HCT116 (cell line): ENCODE measurements around the gene XYLT2. TPM values are rescaled to one million over a fixed set of nuclear protein-coding genes. Genes with fewer than 3 reads are reported as not detected.

Source experiments
- ATAC-seq: fragments of 200-7000 bp; cut with Tn5 transposase; 2 replicates; pipeline ENCODE4 v1.9.1; 2020; ENCODE audit warnings: mild to moderate bottlenecking, moderate library complexity
- BruUV-seq: library from RNA; stranded (reverse); fragments of 400-500 nt; replicated peaks from 2 replicates; lab custom pipeline; 2021; lab: Mats Ljungman, UMichigan
- CTCF ChIA-PET: fragments of 300-600 bp; sonication (Branson Sonifier 250); formaldehyde crosslinking; loops from one replicate; lab custom pipeline; 2021; ENCODE audit warnings: antibody characterized with exemption; lab: Charles Lee
- POLR2A ChIA-PET: fragments of 300-600, 350-600 bp; sonication (Branson Sonifier 250); formaldehyde crosslinking; loops from one replicate; lab custom pipeline; 2021; ENCODE audit warnings: antibody characterized with exemption; lab: Charles Lee
- RAD21 ChIA-PET, 2 experiments: fragments of 300-600 bp; sonication (Branson Sonifier 250); formaldehyde crosslinking; loops; one replicate each; lab custom pipeline; 2023; ENCODE audit warnings: low total read pairs in 2 of 2; ENCODE audit not compliant: uncharacterized antibody in 2 of 2, unreplicated experiment in 2 of 2, low non-redundant PET in 1 of 2; lab: Charles Lee
- DNase-seq: peaks from one replicate; pipeline ENCODE4 v3.0.0-alpha.2; 2010; ENCODE audit warnings: low read depth, low spot score
- H2AFZ ChIP-seq: fragments of 200-600 bp; shearing (Covaris generic), sonication (generic); 2 replicates; pipeline ENCODE4 v1.6.1; 2017; ENCODE audit warnings: low read depth, mixed run types, mixed read lengths, antibody characterized with exemption, low read length; ENCODE audit not compliant: poor library complexity, severe bottlenecking
- H3K27ac ChIP-seq: 2 replicates; pipeline ENCODE4 v1.5.1; 2012; ENCODE audit warnings: low read depth, low read length
- H3K27me3 ChIP-seq: fragments of 200-600 bp; sonication (generic); 2 replicates; pipeline ENCODE4 v1.6.1; 2016; ENCODE audit warnings: mixed run types, low read length, mixed read lengths; ENCODE audit not compliant: insufficient read depth
- H3K36me3 ChIP-seq, 2 experiments: fragments of 200-500 bp in 1 of 2; fragments of 200-600 bp in 1 of 2; sonication (Bioruptor generic) in 1 of 2; sonication (generic) in 1 of 2; 2 replicates each; pipeline versions ENCODE4 v1.5.1 to v1.6.1; 2014 to 2016; ENCODE audit warnings: low read length in 2 of 2, inconsistent platforms in 1 of 2, mixed read lengths in 1 of 2, mixed run types in 1 of 2; ENCODE audit not compliant: insufficient read depth in 2 of 2, control insufficient read depth in 1 of 2
- H3K4me1 ChIP-seq, 2 experiments: fragments of 200-600 bp in 1 of 2; sonication (generic) in 1 of 2; 2 replicates each; pipeline versions ENCODE4 v1.5.1 to v1.6.1; 2012 to 2017; ENCODE audit warnings: low read length in 2 of 2, inconsistent platforms in 1 of 2, mild to moderate bottlenecking in 1 of 2, mixed read lengths in 1 of 2, mixed run types in 1 of 2, moderate library complexity in 1 of 2; ENCODE audit not compliant: insufficient read depth in 2 of 2, control insufficient read depth in 1 of 2
- H3K4me2 ChIP-seq: fragments of 200-600 bp; sonication (generic); 2 replicates; pipeline ENCODE4 v1.6.1; 2017; ENCODE audit warnings: mixed run types, low read length, mixed read lengths
- H3K4me3 ChIP-seq, 2 experiments: fragments of 200-600 bp in 1 of 2; sonication (generic) in 1 of 2; replicated peaks in 1 of 2; 2 replicates each; pipeline ENCODE4 v1.5.1; 2011 to 2016; ENCODE audit warnings: low read length in 2 of 2, control low read depth in 1 of 2, low read depth in 1 of 2, mild to moderate bottlenecking in 1 of 2, mixed read lengths in 1 of 2, mixed run types in 1 of 2
- H3K79me2 ChIP-seq: fragments of 200-600 bp; sonication (generic); 2 replicates; pipeline ENCODE4 v1.6.1; 2017; ENCODE audit warnings: mild to moderate bottlenecking, mixed run types, low read length, moderate library complexity, mixed read lengths; ENCODE audit not compliant: insufficient read depth
- H3K9ac ChIP-seq: fragments of 200-600 bp; sonication (generic); 2 replicates; pipeline ENCODE4 v1.6.1; 2016; ENCODE audit warnings: low read length, mixed read lengths
- H3K9me2 ChIP-seq: fragments of 200-600 bp; sonication (generic), shearing (Covaris generic); 2 replicates; pipeline ENCODE4 v1.6.1; 2017; ENCODE audit warnings: mixed run types, mild to moderate bottlenecking, moderate library complexity; ENCODE audit not compliant: insufficient read depth
- H3K9me3 ChIP-seq, 2 experiments: fragments of 200-500 bp in 1 of 2; fragments of 200-600 bp in 1 of 2; sonication (Bioruptor generic) in 1 of 2; sonication (generic) in 1 of 2; 2 replicates each; pipeline ENCODE4 v1.6.1; 2014 to 2017; ENCODE audit warnings: low read length in 2 of 2, mixed read lengths in 2 of 2, inconsistent platforms in 1 of 2, low read depth in 1 of 2, mild to moderate bottlenecking in 1 of 2, mixed run types in 1 of 2, moderate library complexity in 1 of 2; ENCODE audit not compliant: control insufficient read depth in 1 of 2, insufficient read depth in 1 of 2
- H4K20me1 ChIP-seq: fragments of 200-600 bp; sonication (generic), shearing (Covaris generic); 2 replicates; pipeline ENCODE4 v1.6.1; 2017; ENCODE audit warnings: mixed run types, mild to moderate bottlenecking, moderate library complexity; ENCODE audit not compliant: insufficient read depth
- CBX3 ChIP-seq: IDR thresholded peaks from 2 replicates; pipeline ENCODE4 v1.6.1; 2012; ENCODE audit warnings: low read depth
- CEBPB ChIP-seq: IDR thresholded peaks from 2 replicates; pipeline ENCODE4 v1.6.1; 2012; ENCODE audit warnings: low read depth
- ELF1 ChIP-seq: IDR thresholded peaks from 2 replicates; pipeline ENCODE4 v1.6.1; 2012; ENCODE audit warnings: low read depth, borderline replicate concordance
- EZH2 ChIP-seq: fragments of 200-600 bp; sonication (generic); IDR thresholded peaks from 2 replicates; pipeline ENCODE4 v1.6.1; 2017; ENCODE audit warnings: antibody characterized with exemption, mixed run types
- FOSL1 ChIP-seq: IDR thresholded peaks from 2 replicates; pipeline ENCODE4 v1.6.1; 2012; ENCODE audit warnings: low read depth
- POLR2A ChIP-seq: IDR thresholded peaks from 2 replicates; pipeline ENCODE4 v1.7.0; 2011; ENCODE audit warnings: borderline replicate concordance; ENCODE audit not compliant: insufficient read depth, insufficient read length; ENCODE audit errors: extremely low read depth
- POLR2AphosphoS5 ChIP-seq: IDR thresholded peaks from 2 replicates; pipeline ENCODE4 v1.6.1; 2011; ENCODE audit warnings: mild to moderate bottlenecking, low read depth, low read length, moderate library complexity
- RAD21 ChIP-seq: IDR thresholded peaks from 2 replicates; pipeline ENCODE4 v1.6.1; 2012; ENCODE audit warnings: low read depth, mild to moderate bottlenecking
- SIN3A ChIP-seq: IDR thresholded peaks from 2 replicates; pipeline ENCODE4 v1.6.1; 2012; ENCODE audit warnings: low read depth
- SRF ChIP-seq: IDR thresholded peaks from 2 replicates; pipeline ENCODE4 v1.6.1; 2012; ENCODE audit warnings: low read depth
- TCF7L2 ChIP-seq: IDR thresholded peaks from 2 replicates; pipeline ENCODE4 v1.7.0; 2011; ENCODE audit warnings: borderline replicate concordance, inconsistent platforms; ENCODE audit not compliant: insufficient read depth, insufficient read length; ENCODE audit errors: extremely low read depth
- YY1 ChIP-seq: IDR thresholded peaks from 2 replicates; pipeline ENCODE4 v1.6.1; 2011; ENCODE audit warnings: low read length, low read depth, moderate library complexity, mild to moderate bottlenecking; ENCODE audit not compliant: insufficient replicate concordance; ENCODE audit errors: extremely low read depth
- ZNF274 ChIP-seq: fragments of 200-500 bp; sonication (Bioruptor generic); IDR thresholded peaks from 2 replicates; pipeline ENCODE4 v1.6.1; 2014; ENCODE audit warnings: mild to moderate bottlenecking, low read depth, low read length, inconsistent platforms
- intact Hi-C: fragments of 100-400 bp; cut with micrococcal nuclease; formaldehyde crosslinking; loops from 2 replicates; pipeline ENCODE4 v1.10.0; 2022
- total RNA-seq: library from RNA; stranded (reverse); gene quantifications from one replicate; pipeline ENCODE4 v1.2.1, GENCODE V29; 2021; ENCODE audit not compliant: unreplicated experiment
- TF ChIP-seq, protein P1 (sequence below): IDR thresholded peaks from 2 replicates; pipeline ENCODE4 v1.6.1; 2012; ENCODE audit warnings: low read depth
- TF ChIP-seq, protein P2 (sequence below): IDR thresholded peaks from 2 replicates; pipeline ENCODE4 v1.6.1; 2011; ENCODE audit warnings: mild to moderate bottlenecking, low read length, moderate library complexity; ENCODE audit not compliant: insufficient replicate concordance; ENCODE audit errors: extremely low read depth
- TF ChIP-seq, protein P3 (sequence below): IDR thresholded peaks from 2 replicates; pipeline ENCODE4 v1.6.1; 2012
- TF ChIP-seq, protein P4 (sequence below): IDR thresholded peaks from 2 replicates; pipeline ENCODE4 v1.6.1; 2012
- TF ChIP-seq, protein P5 (sequence below), 3 experiments: fragments of 200-600 bp in 1 of 3; sonication (generic) in 1 of 3; IDR thresholded peaks in 2 of 3; conservative IDR thresholded peaks in 1 of 3; 2 replicates each; pipeline ENCODE4 v1.5.1; 2012 to 2017; ENCODE audit warnings: low read depth in 2 of 3, low read length in 2 of 3, antibody characterized with exemption in 1 of 3, borderline replicate concordance in 1 of 3, control low read depth in 1 of 3, mild to moderate bottlenecking in 1 of 3, mixed read lengths in 1 of 3, mixed run types in 1 of 3, moderate library complexity in 1 of 3; ENCODE audit not compliant: insufficient read depth in 1 of 3

XYLT2 gene
- total RNA-seq, 1 experiment from 2014 or later = 37.5 TPM

DNA sequence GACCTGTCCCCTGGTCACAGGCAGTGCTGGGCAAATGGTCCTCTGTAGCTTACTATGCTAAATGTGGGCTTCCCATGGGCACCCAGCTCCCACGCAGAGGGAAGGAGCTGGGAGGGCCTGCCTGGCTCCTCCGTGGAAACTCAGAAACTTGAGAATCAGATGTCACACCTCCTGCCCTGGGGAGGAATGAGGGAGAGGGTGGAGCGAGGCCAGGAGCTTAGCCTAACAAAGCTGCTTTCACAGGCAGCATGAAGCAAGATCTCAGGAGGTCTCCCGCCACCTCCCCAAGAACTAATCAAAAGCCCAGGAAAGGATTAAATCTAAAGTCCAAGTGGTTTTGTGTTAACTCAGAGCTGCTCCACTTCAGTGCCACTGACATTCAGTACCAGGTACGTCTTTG, 33.6 kb upstream of the XYLT2 start:
- Histone ChIP-seq H3K27me3 (no peaks in the 10 kb centered on the region; the same call in 1 of the 2 replicates), H2AFZ (no peak overlapping the region), H4K20me1 (no peaks in the 10 kb centered on the region), H3K79me2 (no peaks in the 10 kb centered on the region), H3K4me3 (no peak overlapping the region), H3K9ac (no peak overlapping the region), H3K4me1 (no peaks in the 10 kb centered on the region), H3K36me3 (no peaks in the 10 kb centered on the region), H3K4me2 (no peak overlapping the region), H3K9me2 (no peaks in the 10 kb centered on the region), H3K27ac (no peak overlapping the region), H3K9me3 (no peaks in the 10 kb centered on the region)
- ChIA-PET CTCF (no interaction called here), POLR2A (no interaction called here), RAD21 (no interaction called here)
- TF ChIP-seq, protein P1, sequence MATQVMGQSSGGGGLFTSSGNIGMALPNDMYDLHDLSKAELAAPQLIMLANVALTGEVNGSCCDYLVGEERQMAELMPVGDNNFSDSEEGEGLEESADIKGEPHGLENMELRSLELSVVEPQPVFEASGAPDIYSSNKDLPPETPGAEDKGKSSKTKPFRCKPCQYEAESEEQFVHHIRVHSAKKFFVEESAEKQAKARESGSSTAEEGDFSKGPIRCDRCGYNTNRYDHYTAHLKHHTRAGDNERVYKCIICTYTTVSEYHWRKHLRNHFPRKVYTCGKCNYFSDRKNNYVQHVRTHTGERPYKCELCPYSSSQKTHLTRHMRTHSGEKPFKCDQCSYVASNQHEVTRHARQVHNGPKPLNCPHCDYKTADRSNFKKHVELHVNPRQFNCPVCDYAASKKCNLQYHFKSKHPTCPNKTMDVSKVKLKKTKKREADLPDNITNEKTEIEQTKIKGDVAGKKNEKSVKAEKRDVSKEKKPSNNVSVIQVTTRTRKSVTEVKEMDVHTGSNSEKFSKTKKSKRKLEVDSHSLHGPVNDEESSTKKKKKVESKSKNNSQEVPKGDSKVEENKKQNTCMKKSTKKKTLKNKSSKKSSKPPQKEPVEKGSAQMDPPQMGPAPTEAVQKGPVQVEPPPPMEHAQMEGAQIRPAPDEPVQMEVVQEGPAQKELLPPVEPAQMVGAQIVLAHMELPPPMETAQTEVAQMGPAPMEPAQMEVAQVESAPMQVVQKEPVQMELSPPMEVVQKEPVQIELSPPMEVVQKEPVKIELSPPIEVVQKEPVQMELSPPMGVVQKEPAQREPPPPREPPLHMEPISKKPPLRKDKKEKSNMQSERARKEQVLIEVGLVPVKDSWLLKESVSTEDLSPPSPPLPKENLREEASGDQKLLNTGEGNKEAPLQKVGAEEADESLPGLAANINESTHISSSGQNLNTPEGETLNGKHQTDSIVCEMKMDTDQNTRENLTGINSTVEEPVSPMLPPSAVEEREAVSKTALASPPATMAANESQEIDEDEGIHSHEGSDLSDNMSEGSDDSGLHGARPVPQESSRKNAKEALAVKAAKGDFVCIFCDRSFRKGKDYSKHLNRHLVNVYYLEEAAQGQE = no peak
- TF ChIP-seq YY1 (no peak), POLR2AphosphoS5 (no peak), CEBPB (no peak), EZH2 (no peak), TCF7L2 (no peak), CBX3 (no peak), ZNF274 (no peak), SIN3A (no peak), FOSL1 (no peak), RAD21 (no peak), SRF (no peak), POLR2A (no peak), ELF1 (no peak)
- TF ChIP-seq, protein P2, sequence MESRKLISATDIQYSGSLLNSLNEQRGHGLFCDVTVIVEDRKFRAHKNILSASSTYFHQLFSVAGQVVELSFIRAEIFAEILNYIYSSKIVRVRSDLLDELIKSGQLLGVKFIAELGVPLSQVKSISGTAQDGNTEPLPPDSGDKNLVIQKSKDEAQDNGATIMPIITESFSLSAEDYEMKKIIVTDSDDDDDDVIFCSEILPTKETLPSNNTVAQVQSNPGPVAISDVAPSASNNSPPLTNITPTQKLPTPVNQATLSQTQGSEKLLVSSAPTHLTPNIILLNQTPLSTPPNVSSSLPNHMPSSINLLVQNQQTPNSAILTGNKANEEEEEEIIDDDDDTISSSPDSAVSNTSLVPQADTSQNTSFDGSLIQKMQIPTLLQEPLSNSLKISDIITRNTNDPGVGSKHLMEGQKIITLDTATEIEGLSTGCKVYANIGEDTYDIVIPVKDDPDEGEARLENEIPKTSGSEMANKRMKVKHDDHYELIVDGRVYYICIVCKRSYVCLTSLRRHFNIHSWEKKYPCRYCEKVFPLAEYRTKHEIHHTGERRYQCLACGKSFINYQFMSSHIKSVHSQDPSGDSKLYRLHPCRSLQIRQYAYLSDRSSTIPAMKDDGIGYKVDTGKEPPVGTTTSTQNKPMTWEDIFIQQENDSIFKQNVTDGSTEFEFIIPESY = no peak
- TF ChIP-seq, protein P3, sequence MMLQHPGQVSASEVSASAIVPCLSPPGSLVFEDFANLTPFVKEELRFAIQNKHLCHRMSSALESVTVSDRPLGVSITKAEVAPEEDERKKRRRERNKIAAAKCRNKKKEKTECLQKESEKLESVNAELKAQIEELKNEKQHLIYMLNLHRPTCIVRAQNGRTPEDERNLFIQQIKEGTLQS = no peak
- TF ChIP-seq, protein P4, sequence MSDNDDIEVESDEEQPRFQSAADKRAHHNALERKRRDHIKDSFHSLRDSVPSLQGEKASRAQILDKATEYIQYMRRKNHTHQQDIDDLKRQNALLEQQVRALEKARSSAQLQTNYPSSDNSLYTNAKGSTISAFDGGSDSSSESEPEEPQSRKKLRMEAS = no peak
- TF ChIP-seq, protein P5, sequence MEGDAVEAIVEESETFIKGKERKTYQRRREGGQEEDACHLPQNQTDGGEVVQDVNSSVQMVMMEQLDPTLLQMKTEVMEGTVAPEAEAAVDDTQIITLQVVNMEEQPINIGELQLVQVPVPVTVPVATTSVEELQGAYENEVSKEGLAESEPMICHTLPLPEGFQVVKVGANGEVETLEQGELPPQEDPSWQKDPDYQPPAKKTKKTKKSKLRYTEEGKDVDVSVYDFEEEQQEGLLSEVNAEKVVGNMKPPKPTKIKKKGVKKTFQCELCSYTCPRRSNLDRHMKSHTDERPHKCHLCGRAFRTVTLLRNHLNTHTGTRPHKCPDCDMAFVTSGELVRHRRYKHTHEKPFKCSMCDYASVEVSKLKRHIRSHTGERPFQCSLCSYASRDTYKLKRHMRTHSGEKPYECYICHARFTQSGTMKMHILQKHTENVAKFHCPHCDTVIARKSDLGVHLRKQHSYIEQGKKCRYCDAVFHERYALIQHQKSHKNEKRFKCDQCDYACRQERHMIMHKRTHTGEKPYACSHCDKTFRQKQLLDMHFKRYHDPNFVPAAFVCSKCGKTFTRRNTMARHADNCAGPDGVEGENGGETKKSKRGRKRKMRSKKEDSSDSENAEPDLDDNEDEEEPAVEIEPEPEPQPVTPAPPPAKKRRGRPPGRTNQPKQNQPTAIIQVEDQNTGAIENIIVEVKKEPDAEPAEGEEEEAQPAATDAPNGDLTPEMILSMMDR (IDR thresholded peaks at IDR 0.05 in 2 of 3, conservative IDR thresholded peaks at IDR 0.05 in 1 of 3; ENCODE audit: borderline replicate concordance in 1 of 3, insufficient read depth in 1 of 3, low read depth in 2 of 3, low read length in 2 of 3) = no peak
- no TSS peak for BruUV-seq
- intact Hi-C loops = no loop called here
- no peak for ATAC-seq
- no peak for DNase-seq
